ENCODE measurements around the gene E2F1.

E2F1 gene

DNA sequence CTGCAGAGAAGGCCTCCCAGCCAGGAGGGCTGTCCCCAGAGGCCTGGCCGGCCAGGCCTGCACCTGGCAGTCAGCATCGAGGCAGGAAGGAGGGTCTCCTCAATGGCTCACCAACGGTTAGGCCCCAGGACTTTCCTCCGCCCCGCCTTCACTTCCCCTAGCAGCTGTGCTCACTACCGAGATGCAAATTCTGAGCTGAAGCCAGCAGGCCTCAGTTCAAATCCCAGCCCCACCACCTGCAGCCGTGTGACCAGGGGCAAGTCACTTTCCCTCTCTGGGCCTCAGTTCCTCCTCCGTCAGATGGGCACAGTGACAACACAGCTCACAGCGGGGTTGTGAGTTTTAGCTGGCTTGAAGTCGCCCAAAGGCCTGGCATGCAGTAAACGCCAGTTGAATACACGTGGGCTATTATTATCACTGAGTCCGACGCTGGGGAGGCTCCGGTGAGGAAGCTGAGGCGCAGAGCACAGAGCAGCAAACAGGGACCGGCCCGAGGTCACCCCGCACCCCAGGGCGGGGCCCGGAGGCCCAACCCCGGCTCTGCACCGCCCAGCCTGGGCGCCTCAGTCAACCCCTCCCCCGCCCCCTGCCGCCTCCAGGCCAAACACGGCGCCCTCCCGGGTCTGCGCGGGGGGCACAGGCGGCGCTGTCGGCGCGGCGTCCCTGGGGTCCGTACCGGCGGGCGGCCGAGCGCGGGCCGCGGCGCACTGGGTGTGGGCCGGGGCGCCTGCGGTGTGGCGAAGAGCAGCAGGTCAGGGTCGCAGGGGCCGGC lies 671 bp downstream of the E2F1 start:
- DNase-seq: peak; percentile 40

DNA sequence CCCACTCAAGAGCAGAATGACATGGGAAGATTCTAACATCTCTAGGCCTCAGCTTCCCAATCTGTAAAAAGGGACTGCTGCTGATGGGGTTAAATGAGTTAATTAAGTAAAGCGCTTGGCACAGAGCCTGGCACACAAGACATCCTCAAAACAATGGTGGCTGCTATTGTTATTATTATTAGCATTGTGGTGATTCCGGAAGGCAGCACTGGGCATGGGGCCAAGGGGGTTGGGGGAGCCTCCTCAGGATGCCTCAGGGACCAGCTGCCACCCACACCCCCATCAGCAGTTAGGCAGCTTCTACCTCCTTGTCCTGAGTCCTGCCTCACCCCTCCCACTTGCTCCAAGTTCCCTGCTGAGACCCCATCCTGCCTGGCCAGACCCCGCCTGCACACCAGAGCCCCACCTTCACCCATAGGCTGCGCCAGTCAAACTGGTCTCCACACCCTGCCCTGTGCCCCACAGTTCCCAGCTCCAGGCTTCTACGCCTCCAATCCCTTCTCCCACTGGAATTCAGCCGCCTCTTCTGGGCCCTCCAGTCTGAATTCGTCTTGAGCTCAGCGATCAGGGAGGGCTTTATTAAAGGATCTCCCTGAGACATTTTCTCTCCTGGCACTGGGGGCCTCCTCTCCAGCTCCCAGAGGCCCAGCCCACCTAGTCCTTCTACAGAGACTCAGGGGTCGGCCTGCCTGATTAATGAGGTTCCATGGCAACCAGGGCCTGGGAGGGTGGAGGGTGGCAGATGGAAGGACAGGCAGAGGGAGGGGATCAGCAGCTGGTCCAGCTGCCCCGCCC lies 1.5 kb downstream of the E2F1 start:
- DNase-seq: no peak

DNA sequence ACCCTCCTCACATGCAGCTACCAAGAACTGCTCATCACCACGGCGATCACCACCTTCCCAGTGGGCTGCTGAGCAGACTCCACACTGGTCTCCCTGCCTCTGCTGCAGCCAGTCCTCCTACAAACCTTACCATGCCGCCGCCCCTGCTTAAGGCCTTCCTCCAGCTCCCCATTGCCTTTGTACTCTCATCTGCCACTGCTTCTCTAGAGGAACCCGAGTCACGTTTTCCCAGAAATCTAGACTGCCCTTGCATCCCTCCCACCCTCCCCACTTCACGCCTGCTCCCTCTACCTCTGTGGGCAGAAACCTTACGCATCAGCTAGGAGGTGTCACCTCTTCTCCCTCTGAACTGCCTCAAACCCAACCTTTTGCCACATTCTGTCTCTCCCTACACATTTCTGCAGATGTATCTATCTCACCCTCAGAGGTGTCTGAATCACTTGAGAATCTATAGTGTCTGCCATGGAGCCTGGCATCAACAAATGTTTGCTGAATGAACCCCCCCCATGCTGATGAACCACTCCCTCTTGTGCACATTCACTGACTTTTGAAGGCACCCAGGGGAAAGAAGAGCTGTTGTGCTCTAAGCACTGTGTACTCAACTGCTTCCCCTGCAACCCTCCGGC lies 4.3 kb downstream of the E2F1 start:
- DNase-seq: no peak

DNA sequence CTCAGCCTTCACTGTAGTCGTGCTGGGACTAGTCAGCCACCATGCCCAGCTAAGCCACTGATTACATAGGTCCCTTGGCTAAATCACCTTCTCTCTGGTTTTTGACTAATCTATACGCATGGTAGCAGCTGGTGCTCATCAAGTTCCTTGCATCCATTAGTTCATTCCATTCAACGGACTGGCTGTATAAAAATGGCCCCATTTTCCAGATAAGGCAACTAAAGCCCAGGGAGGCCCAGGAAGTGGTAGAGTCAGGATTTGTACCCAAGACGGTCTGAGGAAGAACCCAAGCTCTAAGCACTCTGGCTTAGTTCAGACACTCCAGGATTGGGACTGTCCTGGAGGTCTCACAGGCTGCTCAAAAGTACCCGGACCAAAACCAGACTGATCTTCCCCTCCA lies 4.9 kb downstream of the E2F1 start:
- DNase-seq: no peak

DNA sequence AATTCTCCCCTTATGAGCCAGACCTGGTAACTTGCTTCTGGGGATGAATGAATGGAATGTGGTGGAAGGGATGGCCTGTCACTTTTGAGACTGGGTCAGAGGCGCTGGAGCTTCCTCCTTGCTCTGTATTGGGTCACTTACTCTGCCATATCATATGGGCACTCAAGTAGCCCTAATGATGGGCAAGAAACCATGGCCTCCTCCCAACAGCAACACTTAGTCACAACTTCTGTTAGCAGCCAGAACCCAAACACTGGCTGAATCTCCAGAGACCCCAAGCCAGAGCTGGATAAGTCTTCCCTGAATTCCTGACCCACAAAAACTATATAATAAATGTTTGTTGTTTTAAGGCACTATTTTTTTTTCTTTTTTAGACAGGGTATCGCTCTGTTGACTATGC lies 5.5 kb downstream of the E2F1 start:
- DNase-seq: no peak

DNA sequence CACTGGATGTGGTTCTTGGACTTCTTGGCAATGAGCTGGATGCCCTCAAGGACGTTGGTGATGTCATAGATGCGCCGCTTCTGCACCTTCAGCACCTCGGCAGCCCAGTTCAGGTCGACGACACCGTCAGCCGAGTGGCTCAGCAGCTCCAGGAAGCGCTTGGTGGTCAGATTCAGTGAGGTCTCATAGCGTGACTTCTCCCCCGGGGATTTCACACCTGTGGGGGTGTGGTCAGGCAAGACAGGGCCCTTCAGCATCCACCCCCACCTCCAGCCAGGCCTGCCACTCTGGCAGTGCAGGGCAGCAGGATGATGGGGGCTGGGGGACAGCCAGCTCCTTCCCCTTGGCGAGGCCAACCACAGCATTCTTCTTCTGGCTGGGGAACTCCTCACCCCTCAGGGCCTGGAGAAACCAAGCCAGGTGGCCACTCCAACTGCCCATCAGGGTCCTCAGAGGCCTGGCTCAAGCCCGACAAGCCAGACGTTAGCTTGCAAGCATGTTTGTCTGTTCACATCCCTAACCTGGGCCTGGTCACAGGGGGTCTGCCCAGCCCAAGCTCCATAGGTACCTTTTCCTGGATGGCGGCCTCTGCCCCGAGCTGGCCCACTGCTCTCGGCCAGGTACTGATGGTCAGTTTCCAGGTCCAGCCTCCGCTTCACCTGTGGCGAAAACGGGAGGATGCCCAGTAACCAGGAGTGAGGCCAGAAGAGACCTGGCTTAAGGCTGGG lies 6.3 kb downstream of the E2F1 start:
- no peak for DNase-seq

DNA sequence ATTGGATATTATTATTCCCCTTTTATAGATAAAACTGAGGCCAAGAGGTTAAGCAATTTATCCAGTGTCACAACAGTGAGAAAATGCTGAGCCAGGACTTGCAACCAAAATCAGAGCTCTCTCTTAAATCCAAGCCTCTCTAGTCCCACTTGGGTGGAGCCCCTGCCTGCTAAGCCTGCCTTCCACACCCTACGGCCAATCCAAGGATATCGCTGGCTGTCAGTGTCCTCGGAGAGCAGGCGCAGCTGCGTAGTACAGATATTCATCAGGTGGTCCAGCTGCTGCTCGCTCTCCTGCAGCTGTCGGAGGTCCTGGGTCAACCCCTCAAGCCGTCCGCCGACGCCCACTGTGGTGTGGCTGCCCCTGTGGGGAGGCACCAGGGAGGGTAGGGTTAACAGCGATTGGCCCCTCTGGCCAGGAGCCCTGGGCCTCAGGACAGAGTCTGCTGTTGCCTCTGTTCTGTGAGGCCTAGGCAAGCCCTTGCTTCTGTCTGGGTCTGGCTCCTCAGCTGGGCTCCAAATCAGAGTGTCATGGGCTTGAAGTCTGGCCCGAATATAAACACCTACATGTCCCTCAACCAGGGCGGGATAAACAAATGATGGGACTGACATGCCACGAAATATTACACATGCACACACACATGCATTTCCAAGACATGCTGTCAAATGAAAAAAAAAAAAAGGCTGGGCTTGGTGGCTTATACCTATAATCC lies 8.0 kb downstream of the E2F1 start:
- no peak for DNase-seq

DNA sequence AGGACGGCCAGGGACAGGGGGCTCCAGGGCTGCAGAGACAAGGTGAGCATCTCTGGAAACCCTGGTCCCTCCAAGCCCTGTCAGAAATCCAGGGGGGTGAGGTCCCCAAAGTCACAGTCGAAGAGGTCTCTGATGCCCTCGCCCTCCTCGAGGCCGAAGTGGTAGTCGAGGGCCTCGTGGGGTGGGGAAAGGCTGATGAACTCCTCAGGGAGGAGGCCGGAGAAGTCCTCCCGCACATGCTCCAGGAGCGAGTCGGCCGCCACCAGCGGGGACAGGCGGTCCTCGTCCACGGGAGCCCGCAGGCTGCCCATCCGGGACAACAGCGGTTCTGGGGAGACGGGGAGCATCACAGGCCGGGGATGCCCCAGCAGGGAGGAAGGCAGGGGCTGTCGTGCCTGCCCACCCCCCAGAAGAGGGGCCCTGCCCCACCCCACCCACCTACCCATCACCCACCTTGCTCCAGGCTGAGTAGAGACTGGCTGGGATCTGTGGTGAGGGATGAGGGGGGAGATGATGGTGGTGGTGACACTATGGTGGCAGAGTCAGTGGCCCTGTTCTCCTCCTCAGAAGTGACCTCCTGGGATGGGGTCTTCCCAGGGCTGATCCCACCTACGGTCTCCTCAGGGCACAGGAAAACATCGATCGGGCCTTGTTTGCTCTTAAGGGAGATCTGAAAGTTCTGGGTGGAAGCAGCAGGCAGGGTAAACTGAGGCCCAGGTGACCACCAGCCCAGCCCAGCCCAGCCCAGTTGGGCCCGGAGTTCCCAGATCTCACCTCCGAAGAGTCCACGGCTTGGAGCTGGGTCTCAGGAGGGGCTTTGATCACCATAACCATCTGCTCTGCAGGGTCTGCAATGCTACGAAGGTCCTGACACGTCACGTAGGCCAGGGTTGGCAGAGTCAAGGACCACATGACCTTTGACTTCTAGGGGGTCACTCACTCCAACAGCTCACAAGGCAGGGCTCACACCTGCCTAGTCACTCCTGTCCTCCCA lies 9.2 kb downstream of the E2F1 start:
- DNase-seq: no peak

DNA sequence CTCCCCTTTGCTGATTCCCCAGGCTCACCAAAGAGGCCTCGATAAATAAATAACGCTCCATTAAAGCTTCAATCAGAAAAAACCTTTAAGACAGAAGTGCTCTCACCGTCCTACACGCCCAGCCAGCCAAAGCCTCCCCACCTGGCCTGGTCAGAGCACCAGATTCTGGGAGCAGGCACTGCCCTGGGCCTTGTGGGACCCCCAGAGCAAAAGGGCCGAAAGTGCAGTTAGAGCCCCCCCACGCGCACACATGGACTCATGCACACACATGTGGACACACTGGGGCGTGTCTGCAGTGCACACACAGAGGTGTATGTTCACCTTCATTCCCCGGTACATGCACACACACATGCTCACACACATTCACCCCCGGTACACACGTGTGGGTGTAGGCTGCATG lies 10.1 kb downstream of the E2F1 start:
- DNase-seq: no peak

DNA sequence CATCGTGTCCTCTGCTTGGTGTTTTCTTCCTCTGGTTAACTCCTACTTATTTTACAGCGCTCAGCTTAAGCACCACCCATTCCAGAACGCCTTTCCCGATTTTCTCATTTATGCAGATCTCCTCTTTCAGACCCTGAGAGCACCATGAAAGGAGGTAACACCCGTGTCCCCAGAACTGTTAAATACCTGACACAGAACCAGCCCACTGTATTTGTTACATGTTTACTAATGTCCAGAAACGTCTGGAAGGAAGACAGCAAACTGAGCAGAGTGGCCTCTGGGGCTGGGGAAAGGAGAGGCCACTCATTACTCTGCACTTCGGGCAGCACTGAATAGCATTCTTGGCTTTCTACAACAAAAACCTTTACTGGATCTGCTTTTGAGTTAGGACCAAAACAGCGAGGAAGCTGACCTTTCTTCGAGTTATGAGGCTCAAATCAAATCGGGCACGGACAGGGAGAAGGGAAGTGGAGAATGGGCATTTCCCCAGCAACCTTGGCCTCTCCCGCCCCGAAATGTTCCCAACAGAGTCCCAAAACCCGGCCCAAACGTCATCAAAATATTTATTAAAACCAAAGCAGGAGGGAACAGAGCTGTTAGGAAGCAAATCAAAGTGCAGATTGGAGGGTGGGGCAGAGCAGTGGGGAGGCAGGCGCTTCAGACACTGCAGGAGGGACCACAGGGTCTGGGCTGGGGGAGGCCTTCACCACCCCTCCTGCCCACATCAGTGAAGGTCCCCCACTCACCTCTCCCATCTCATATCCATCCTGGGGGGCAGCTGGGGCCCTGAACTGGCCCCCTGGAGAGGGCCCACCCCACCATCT lies 10.8 kb downstream of the E2F1 start:
- DNase-seq: no peak

DNA sequence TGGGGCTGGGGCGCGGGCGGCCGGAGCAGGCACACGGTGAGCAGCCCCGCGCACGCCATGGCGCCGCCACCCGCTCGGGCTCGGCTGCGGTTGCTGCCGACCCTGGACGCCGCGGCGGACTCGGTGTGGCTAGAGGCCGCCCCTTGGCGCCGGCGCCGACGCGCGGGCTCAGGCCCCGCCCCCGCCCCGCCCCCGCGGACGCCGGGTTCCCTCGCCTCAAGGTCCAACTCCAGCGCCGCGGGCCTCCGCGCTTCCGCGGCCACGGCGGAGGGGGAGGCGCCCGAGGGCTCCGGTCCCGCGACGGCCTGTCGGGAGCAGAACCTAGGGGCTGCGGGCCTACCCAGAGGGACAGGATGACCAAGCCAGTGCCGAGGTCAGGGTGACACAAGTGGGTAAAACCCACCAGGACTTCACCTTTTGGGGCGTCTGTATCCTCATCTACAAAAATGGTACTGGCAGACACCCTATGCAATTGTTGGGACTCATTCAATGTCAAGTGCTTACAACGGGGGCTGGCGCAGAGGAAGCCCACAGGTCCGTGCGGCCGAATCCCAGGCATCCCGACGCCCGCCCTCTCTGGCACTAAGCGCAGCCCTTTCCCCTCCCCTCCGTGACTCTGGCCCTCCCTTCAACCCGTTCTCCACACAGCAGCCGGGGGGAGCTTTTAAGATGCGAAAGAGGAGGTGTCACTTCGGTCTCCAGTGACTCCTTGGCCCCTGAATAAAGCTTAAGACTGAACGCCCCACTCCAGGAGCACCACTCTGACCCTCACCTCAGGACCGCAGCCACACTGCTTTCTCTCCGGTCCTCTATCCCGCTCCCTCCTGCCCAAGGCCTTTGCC lies 11.7 kb downstream of the E2F1 start, which contains the start of gene NECAB3:
Gene NECAB3, minus strand, starts transcription at position 135 of the 842 bp plus-strand sequence. Its CDS starts 76 bp downstream, at position 59.
- peak; percentile 45 for DNase-seq

DNA sequence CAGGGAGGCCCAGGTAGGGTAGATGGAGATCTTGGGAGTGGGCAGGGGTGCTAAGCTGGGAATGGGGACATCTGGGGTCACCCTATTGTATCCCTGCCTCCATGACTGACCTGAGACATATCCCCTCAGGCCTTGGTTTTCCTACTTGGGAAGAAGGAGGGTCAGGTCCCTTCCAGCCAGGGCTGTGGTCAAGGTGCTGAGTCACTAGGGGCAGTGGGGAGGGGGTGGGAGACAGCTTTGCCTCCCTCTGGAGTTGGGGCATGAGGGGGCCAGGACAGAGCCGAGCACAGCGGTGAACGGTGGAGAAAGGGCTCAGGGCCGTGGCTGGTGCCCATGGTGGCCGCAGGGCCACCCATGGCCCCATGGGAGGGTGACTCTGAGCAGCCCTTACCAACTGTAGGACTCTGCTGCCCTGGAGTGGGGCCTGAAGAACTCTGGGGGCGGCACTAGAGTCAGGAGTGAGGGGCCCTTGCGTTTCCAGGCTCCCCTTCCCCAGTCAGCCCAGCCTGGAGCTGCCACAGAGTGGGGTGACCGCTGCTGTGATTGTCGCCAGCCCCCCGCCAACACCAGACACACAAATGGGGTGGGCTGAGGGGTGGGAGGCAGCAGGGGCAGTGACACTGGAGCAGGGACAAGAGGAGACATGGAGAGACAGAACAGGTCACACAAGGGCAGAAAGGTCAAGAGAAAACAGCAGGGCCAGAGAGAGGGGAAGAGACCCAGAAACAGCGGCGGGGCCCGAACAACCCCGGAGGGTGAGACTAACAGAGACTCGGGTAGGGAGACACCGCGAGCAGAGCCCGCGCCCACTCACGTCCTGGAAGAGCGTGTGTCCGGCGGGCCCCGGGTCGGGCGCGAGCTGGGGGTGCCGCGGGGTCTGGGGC lies 12.5 kb downstream of the E2F1 start:
- DNase-seq: no peak

DNA sequence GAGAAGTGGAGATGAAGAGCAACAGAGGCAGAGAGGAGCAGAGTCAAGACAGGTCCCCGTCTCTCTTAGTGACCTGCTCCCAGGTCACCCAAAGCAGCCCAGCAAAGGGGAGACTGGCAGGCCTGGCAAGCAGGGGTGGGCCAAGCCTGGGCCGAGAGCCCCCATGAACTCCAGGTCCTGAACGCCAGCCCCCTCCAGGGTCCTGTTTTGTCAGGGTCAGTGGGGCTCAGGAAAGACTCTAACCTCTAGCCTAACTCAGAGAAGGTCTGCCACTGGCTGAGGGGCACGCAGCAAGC lies 13.1 kb downstream of the E2F1 start:
- DNase-seq: no peak

DNA sequence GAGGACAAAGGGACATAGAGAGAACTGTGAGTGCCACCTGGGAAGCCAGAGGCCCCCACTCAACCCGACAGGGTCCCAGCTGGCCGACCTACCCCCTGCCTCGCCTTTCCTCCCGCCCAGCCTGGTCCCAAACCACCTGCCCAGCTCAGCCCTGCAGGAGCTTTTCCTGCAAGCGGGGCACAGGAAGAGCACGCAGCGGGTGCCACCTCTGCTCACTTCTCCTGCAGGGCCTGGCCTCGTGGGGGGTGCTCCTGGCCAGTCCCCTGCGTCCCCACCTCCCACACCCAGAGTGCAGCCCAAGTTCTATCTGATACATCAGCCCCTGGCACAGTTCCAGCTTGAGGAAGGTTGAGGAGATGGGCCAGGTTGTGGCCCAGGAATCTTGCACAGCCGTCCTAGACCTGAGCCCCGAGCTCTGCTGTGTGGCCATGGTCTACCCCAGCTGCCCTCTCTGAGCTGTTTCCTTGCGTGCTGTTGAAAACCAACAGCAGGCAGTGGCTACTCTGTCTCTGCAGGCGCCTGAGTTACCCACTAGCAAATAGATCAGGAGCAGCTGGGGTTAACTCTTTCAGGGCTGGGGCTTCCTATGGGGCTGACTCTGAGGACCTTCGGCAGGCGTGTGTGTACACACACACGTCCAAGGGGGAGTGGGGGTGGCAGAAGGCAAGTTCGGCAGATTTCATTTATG lies 13.6 kb downstream of the E2F1 start:
- no peak for DNase-seq

DNA sequence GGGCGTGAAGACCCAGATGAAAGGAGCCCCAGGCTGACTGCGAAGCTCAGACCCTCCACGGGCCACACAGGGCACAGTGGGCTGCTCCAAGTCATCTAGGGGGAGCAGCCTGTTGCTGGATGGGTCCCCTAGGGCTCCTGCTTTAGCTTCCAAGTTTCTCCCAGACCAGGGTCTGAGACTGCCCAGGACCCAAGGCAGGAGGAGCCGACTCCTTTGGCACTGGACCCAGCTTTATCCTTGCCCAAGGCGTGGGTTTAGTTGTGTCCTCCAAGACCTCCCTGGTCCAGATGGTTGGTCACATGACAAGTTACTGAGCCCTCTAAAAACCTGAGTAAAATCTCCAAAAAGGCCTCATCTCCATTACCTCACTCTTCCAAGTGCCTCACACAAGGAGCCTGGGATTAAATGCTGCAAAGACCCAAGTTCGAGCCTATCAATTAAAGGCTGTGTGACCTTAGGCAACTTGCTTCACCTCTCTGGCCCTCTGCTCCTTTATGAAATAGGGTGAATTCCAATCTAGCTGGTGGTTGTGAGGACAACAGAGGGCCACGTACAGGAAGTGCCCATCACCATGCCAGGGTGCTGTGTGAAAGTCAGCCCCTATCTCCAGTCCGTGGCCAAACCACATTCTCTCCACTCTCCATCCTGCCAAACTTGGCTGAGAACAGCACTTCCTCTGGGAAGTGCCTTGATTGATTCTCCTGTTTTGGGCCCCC lies 14.5 kb downstream of the E2F1 start:
- no peak for DNase-seq

DNA sequence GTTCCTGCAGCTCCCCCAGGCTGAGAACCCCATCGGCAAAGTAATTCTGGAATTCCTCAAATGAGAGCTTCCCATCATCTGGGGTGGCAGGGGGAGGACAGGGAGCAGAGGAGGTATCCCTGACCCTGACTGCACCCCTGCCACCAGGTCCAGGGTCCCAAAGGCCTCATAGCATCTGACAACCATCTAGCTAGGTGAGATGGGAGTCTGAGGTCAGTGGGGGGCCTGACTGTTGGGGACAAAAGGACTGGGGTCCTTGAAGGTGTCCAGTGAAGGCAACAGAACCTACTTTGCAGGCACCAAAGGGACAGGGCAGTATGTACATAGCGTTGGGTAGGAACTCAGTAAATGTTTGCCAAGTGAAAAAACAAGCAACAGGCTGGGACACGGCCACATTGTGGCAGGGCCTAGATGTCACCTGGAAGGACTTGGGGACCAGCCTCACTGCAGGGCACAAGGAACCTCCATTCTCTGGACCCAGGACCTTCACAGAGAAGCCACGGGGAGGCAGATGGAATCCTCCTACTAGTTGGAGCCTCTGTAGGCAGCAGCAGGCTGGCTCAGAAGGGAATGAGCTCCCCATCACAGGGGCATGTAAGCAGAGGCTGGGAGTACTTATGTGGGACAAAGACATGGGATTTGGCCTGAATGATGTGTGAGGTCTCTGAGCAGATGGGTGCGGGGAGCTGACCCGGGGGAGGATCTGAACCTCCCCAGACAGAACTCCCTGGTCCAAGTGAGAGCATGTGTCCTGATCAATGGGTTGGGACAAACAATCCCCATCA lies 15.3 kb downstream of the E2F1 start:
- DNase-seq: no peak

Data from NCI-H226 (cell line).